ENCODE data around the gene C2orf81. TPM values are rescaled to one million over a fixed set of nuclear protein-coding genes. Genes with fewer than 3 reads are reported as not detected.
"Not testable (repeated sequence)": the region's sequence is repeated elsewhere in the genome, so short reads cannot be mapped to it uniquely, and the experiment has no call there.

Gene C2orf81
- total RNA-seq, 1 donor from 2014 or later = 10.3 TPM

DNA sequence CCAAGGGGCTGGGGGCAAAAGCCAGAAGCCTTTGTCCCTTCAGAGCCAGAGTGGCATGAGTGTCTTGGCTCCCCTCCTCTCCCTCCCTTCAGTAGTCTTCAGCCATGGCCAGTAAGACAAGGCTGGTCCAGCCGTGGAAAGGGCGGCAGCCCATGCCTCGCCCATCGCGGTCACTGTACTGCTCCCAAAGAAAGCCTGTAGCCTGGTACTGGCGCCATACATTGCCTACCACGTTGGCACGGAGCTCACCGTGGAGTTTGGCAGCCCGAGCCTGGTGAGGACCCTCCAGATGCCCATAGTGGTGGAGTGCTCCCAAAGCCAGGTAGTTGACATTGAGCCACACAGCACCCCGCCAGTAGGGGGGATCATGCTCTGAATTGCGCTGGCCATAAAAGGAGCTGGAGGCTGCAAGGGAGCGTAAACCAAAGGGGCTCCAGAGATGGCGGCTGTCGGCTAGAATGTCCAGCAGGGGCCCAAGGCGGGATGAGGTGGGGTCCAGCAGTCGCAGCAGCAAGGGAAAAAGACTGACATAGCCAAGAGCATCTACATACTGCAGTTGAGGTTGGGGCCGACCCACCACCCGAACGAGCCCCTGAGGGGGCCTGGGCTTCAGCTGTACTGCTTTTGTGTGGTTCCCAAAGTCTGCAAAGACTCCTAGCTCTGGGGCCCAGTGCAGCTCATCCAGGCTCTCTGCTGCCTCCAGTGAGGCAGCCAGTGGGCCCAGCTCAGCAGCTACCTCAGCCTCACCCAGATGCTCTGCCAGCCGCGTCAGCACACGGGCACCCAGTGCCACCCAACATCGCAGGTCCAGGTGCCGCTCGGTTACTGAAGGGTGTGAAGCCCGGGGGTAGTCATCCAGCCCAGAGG, 40.0 kb upstream of the C2orf81 start:
- intact Hi-C loops (cut with DNase I) = no loop called here
- Histone ChIP-seq H3K4me3 (no peak overlapping the region), H3K36me3 (peaks cover 8 to 21% of the 10 kb centered on the region in 2 donors), H3K4me1 (peaks cover 8 to 26% of the 10 kb centered on the region in 2 donors), H3K27me3 (no peaks in the 10 kb centered on the region), H3K9me3 (no peaks in the 10 kb centered on the region), H3K27ac (no peak overlapping the region)
- TF ChIP-seq, protein P1, sequence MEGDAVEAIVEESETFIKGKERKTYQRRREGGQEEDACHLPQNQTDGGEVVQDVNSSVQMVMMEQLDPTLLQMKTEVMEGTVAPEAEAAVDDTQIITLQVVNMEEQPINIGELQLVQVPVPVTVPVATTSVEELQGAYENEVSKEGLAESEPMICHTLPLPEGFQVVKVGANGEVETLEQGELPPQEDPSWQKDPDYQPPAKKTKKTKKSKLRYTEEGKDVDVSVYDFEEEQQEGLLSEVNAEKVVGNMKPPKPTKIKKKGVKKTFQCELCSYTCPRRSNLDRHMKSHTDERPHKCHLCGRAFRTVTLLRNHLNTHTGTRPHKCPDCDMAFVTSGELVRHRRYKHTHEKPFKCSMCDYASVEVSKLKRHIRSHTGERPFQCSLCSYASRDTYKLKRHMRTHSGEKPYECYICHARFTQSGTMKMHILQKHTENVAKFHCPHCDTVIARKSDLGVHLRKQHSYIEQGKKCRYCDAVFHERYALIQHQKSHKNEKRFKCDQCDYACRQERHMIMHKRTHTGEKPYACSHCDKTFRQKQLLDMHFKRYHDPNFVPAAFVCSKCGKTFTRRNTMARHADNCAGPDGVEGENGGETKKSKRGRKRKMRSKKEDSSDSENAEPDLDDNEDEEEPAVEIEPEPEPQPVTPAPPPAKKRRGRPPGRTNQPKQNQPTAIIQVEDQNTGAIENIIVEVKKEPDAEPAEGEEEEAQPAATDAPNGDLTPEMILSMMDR (IDR thresholded peaks at IDR 0.05) = no peak
- DNase-seq (ENCODE audit: low spot score in 2 of 2) = no peak

DNA sequence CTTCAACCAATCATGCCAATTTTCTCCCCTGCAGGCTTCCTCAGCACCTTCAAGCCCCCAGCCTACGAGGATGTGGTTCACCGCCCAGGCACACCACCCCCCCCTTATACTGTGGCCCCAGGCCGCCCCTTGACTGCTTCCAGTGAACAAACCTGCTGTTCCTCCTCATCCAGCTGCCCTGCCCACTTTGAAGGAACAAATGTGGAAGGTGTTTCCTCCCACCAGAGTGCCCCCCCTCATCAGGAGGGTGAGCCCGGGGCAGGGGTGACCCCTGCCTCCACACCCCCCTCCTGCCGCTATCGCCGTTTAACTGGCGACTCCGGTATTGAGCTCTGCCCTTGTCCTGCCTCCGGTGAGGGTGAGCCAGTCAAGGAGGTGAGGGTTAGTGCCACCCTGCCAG, 38.8 kb upstream of the C2orf81 start:
- peaks cover 8 to 21% of the 10 kb centered on the region in 2 donors for H3K36me3 ChIP-seq
- H3K4me3 ChIP-seq; DNase-seq (ENCODE audit: low spot score in 2 of 2); intact Hi-C loops (cut with DNase I); H3K9me3 ChIP-seq; H3K27me3 ChIP-seq; H3K27ac ChIP-seq: not testable (repeated sequence)
- H3K4me1 ChIP-seq = peaks cover 14 to 34% of the 10 kb centered on the region in 2 donors

DNA sequence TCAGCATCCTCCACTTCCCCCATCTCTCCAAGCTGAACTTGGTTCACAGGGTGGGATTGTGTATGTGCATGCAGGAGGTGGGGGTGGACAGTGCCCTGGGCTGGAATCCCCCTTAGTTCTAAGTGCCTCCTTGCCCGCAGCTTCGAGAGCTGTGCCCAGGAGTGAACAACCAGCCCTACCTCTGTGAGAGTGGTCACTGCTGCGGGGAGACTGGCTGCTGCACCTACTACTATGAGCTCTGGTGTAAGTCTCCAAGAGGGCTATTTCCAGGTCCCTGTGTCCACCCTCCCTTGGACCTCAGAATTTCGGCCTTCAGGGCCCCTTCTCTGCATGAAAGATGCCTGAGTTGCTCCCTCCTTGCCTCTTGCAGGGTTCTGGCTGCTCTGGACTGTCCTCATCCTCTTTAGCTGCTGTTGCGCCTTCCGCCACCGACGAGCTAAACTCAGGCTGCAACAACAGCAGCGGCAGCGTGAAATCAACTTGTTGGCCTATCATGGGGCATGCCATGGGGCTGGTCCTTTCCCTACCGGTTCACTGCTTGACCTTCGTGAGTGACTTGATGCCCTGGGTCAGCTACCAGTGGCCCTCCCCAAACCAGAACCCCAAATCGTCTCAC, 38.2 kb upstream of the C2orf81 start:
- not testable (repeated sequence) for H3K27me3 ChIP-seq; H3K4me3 ChIP-seq; DNase-seq (ENCODE audit: low spot score in 2 of 2); H3K27ac ChIP-seq; H3K9me3 ChIP-seq
- H3K36me3 ChIP-seq = peaks cover 8 to 21% of the 10 kb centered on the region in 2 donors
- intact Hi-C loops (cut with DNase I) = loop anchor here (2.0 to 10.0 kb wide), 5 partner anchors 13 to 1905 kb away; partner anchors contain the start of genes AUP1, CCT7, HTRA2 and MRPL53
- peaks cover 15 to 34% of the 10 kb centered on the region in 2 donors for H3K4me1 ChIP-seq

DNA sequence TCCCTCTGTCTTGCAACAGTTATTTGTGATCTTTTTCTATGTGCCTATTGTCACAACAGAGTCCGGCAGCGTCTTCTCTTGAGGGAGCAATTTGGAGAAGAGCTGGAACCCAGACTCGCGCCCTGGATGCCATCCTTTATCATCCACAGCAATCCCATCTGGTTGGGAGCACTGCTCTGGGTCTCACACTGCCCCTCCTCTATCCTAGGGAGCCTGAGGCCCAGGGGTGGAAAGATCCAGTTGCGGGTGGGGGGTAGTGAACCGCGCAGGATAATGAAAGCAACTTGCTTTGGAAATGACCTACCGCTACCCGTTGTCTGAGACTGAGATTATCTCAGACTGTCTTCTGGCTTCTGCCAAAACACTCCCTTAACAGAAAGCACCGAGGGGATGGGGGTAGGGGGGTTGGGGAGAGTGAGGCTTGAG, 37.5 kb upstream of the C2orf81 start:
- DNase-seq (ENCODE audit: low spot score in 2 of 2) = no peak

DNA sequence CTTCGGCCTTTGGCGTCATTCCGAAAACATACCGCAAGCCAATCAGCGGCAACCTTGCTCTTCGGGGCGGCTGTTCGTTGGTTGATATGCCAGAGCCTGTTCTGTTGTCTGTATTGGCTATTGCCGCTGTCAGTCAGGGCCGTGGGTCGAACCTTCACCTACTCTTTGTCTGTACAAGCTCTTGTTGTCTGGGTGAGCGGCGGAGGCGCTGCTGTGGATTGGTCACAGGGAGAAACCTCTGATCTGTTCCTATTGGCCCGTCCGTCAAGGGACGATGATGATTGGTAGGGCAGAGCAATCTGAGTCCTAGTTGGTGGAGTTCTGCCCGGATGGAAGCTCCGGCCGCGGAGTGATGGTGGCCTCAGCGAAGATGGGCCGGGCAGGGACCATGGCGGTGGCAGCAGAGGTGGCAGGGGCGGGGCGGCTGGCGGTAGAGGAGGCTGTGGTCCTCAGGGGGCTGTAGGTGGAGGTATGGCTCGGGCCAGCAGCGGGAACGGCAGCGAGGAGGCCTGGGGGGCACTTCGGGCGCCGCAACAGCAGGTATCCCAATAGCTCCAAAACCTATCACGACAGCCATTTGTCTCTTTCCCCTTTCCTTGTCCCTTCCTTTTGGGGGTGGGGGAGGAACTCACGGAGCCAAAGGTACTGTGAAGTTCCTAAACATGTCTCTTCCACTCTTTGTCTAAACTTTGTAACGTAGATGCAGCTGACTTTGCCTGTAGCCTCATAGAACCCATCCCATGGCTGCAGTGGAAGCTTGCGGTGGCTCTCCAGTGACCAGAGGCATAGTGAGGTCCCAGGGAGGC, 36.9 kb upstream of the C2orf81 start, which contains the start of gene WBP1:
TSS of gene WBP1 (plus strand) at position 307 of the 806 bp plus-strand sequence. CDS start at position 472, 165 bp downstream.
- Histone ChIP-seq H3K36me3 (peaks cover 8 to 21% of the 10 kb centered on the region in 2 donors), H3K9me3 (no peaks in the 10 kb centered on the region), H3K27me3 (no peaks in the 10 kb centered on the region), H3K4me3 (peak within 1 kb of the TSS; percentile 72 to 78), H3K4me1 (peaks cover 7 to 31% of the 10 kb centered on the region in 2 donors), H3K27ac (peak within 1 kb of the TSS; percentile 91 to 94)
- DNase-seq (ENCODE audit: low spot score in 2 of 2) = peak; percentile 100
- TF ChIP-seq, protein P1 (IDR thresholded peaks at IDR 0.05) = no peak
- intact Hi-C loops (cut with DNase I) = loop anchor here (1.0 to 10.0 kb wide), 6 partner anchors 14 to 1904 kb away; partner anchors contain the start of genes AUP1, CCT7, HTRA2 and MRPL53

More for the DNA sequence above, 37.5 kb upstream of the C2orf81 start:
- Histone ChIP-seq H3K4me3 (peak overlapping the region; percentile 72 to 78), H3K9me3 (no peaks in the 10 kb centered on the region), H3K36me3 (peaks cover 8 to 21% of the 10 kb centered on the region in 2 donors), H3K27me3 (no peaks in the 10 kb centered on the region), H3K27ac (peak overlapping the region; percentile 78 to 94), H3K4me1 (peaks cover 8 to 31% of the 10 kb centered on the region in 2 donors)
- intact Hi-C loops (cut with DNase I) = loop anchor here (1.0 to 10.0 kb wide), 6 partner anchors 14 to 1904 kb away; partner anchors contain the start of genes AUP1, CCT7, HTRA2 and MRPL53
- TF ChIP-seq, protein P1 (IDR thresholded peaks at IDR 0.05) = no peak

All from ascending aorta (tissue), 2 donors.